GM21619 (cell line): ENCODE data around the gene KRTAP12-1.
"Not testable (repeated sequence)": the region's sequence is repeated elsewhere in the genome, so short reads cannot be mapped to it uniquely, and the experiment has no call there.

Source experiments
- ATAC-seq: cut with Tn5 transposase; IDR thresholded peaks from one replicate; pipeline ENCODE4 v1.9.1; 2021; ENCODE audit not compliant: unreplicated experiment

The KRTAP12-1 gene

DNA sequence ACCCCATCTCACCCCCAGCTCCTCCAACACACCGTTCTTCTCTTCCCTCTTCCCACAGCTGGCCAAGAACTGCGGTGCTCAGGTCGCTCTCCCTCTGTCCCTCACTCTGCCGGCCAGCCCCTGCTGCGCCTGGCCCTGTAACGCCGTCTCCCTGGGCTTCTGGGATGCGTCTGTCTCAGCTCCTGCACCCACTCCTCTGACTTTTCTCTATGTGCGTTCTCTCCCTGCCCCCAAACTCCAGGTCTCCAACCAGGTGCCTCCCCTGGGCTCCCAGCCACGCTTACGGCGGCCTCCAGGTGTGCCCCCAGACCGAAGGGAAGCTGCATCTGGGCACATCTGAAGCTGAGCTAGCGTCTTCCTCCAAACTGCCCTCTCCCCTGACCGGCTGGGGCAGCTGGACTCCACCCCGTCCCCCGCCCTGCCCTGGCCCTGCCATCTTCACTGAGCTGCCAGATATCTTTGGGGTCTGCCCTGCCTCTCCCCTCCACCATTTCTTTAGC, 17.6 kb upstream of the KRTAP12-1 start:
- no peak for ATAC-seq

DNA sequence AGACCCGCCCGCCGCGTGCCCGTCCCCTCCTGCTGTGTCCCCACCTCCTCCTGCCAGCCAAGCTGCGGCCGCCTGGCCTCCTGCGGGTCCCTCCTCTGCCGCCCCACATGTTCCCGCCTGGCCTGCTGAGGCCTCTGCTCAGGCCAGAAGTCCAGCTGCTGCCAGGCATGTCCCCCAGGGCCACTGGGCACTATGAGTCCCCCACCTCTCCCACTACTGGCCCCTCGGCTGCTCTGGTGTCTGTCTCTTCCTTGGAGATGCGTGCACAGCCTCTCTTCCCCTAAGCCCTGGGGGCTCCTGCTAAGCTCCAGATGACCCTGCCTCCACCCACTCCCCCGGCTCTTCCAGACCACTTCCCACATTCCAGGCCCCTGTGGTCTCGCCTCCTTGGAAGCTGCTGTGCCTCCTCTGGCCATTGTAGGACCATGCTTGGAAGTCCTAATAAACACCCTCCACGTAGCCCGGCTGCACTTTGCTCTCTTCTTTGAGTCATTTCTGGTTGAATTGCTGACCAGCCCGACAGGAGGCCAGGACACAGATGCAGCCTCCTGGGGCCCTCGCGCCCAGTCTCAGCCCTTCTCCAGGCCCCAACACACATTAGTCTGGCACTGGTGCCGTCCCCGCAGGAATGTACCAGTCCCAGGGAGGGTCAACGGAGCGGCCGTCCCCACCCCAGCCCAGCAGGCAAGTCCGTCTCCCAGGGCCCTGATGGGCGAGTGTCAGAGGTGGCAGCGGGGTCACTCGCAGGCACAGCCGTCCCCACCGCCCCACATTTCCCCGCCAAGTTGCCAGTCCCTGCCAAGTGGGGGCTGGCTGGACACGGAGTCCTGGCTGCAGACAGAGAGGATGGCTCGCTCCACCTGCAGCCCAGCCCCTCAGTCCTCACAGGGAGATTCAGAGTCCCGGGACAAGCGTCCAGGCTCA, 16.1 kb upstream of the KRTAP12-1 start:
- ATAC-seq = no peak

DNA sequence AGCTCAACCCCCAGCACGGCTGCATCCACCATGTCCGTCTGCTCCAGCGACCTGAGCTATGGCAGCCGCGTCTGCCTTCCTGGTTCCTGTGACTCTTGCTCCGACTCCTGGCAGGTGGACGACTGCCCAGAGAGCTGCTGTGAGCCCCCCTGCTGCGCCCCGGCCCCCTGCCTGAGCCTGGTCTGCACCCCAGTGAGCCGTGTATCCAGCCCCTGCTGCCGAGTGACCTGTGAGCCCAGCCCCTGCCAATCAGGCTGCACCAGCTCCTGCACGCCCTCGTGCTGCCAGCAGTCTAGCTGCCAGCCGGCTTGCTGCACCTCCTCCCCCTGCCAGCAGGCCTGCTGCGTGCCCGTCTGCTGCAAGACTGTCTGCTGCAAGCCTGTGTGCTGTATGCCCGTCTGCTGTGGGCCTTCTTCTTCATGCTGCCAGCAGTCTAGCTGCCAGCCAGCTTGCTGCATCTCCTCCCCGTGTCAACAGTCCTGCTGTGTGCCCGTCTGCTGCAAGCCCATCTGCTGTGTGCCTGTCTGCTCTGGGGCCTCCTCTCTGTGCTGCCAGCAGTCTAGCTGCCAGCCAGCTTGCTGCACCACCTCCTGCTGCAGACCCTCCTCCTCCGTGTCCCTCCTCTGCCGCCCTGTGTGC, 15.3 kb upstream of the KRTAP12-1 start, which contains the start of gene KRTAP10-12:
KRTAP10-12 (plus strand) TSS at position 1 of the 639 bp plus-strand sequence; CDS start at position 31, 30 bp downstream.
- not testable (repeated sequence) for ATAC-seq

DNA sequence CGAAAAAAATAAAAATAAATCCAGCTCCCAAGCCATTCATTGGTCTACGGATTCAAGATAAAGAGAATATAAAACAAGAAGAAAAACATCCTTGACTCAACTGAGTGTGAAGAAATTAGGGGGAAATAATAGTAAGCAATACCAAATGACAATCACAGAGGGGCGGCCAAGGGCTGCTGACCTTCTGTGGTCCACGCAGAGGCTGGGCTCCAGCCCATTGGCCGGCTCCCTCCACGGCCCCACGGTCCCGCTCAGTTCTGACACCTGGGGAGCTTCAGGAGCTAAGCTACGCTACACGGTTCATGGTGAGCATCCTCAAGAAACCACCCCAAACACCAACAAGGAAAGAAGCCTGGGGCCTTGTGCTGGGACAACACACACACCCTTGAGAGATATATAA, 14.6 kb upstream of the KRTAP12-1 start:
- ATAC-seq = no peak

DNA sequence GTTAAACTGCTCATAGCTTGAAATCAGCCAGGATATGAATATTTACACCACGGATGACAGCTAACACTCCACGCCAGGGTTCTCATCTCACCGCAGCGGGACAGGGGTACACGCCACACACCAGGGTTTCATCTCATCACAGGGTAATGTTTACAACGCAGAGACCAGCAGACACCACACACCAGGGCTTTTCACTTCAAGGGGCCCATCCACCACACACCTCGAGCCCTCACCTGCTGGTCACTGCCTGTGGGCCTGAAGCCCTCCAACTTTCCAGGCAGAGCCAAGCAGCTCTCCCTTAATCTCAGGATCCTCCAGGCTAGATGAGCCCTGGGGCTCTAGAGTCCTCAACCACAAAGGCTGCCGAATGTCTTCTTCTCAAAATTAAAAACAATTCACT, 13.7 kb upstream of the KRTAP12-1 start:
- ATAC-seq = no peak

DNA sequence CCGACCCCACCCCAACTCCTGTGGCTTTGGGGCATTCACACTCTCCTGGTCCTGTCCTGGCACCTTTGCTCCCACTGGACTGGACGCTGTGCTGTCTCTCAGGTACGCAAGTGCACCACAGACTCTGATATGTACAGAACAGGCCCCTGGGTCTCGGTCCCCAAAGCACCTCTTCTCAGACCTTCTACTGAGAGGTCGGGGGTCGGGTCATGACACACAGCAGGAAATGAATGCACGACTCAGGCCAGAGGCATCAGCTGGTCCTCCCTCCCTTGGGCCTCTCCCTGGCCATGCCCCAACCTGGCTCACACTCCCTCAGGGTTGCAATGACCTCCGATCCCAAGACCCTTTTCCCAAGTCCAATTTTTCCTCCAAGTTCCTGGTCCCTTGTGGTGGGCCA, 13.2 kb upstream of the KRTAP12-1 start:
- no peak for ATAC-seq

DNA sequence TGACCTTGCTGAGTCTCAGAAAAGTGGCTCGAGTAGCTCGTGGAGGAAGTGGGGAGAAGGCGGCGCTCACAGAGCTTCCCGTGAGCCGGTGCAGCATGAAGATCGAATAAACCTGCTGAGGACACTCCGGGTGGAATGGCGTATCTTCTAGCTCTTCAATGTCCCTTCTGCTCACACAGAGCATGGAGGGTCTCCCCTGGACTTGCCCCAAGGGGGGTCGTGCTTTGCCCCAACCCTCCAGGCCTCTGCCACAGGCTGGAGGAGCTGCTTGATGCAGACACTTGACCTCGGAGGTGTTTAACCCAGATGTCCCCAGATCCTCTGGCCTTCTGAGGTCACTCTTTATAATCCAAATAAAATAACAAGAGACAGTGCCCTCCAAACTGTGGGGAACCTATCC, 12.8 kb upstream of the KRTAP12-1 start:
- no peak for ATAC-seq

DNA sequence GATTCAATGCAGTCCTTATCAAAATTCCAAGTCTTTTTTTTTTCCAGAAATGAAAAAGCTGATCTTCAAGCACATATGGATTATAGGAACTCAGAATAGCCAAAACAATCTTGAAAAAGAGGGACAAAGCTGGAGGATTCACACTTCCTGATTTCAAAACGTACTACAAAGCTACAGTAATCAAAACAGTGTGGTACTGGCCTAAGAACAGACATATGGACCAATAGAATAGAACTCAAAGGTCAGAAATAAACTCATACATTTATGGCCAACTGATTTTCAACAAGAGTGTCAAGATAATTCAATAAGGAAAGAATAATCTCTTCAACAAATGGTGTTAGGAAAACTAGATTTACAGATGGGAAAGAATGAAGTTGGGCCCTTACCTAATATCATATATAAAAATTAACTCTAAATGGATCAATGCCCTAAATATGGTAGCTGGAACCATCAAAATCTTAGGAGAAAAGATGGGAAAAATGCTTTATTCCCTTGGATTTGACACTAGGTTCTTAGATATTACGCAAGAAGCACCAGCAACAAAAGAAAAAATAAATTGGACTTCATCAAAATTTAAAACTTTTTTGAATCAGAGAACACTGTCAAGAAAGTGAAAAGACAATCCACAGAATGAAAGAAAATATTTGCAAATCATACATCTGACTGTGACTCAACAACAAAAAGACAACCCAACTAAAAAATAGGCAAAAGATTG, 11.0 kb upstream of the KRTAP12-1 start:
- ATAC-seq = no peak

DNA sequence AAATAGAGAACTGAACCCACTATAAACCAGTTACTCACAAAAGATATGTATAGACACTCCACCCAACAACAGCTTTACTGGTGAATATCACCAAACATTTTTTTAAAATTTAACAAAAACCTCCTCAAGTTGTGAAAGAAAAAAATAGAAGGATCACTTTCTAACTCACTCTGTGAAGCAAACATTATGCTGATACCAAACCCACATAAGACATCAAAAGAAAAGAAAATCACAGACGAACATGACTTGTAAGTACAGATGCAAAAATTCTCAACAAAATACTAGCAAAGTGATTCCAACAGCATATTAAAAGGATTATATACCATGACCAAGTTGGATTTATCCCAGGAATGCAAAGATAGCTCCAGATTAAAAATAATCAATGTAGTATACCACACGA, 9.7 kb upstream of the KRTAP12-1 start:
- no peak for ATAC-seq

DNA sequence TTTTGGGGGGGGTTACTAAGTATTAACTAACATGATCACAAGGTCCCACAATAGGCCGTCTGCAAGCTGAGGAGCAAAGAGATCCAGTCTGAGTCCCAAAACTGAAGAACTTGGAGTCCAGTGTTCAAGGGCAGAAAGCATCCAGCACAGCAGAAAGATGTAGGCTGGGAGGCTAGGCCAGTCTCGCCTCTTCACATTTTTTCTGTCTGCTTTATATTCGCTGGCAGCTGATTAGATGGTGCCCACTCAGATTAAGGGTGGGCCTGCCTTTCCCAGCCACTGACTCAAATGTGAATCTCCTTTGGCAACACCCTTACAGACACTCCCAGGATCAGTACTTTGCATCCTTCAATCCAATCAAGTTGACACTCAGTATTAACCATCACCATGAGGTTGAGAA, 7.8 kb upstream of the KRTAP12-1 start:
- ATAC-seq = not testable (repeated sequence)

DNA sequence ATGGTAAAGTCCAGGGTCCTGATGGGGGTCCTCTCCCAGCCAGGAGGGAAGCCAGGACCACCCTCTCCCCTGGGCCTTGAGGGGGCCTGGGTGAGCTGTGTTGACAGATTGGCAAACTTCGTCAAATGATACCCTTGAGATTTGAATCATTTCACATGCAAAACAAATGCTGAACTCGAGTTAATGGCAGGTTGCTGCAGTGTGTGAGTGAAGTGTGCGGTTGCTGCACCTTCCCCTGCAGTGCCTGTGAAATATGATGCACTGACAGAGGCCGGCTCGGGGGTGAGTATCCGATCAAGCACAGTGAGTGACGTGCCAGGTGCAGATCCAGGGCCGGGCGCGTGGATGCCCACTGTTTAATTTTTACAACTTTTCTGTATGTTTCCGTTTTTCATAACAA, 5.7 kb upstream of the KRTAP12-1 start:
- no peak for ATAC-seq

DNA sequence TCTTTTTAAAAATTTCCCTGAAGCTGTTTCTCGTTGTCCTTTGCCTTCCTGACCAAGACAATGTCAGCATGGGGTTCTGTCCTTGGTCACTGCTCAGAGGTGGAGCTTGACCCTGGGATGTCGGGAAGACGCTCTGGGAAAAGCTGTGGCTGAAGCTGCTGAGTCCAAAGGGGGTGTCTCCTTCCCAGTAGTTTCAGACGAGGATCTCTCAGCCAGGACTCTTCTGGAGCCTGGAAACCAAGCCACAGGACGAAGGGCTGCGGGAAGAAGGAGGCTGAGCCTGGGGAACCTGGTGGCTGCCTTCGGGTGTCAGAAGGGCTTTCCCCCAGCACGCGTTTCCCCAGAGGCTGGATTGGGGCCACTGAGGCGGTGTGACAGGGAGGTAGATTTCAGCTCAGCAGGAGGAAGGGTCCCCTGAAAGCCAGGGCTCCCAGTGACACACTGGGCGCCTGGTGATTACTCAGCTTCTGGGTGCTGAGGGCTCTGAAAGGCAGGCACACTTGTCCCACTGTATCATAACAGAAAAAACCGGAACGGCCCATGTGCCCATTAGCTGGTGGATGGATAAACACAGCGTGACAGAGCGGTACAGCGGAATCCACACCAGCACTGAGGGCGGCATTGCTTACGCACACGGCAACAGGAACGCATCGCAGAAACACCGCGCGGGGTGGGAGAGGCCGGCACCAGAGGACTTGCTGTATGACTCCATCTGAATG, 5.0 kb upstream of the KRTAP12-1 start:
- no peak for ATAC-seq

DNA sequence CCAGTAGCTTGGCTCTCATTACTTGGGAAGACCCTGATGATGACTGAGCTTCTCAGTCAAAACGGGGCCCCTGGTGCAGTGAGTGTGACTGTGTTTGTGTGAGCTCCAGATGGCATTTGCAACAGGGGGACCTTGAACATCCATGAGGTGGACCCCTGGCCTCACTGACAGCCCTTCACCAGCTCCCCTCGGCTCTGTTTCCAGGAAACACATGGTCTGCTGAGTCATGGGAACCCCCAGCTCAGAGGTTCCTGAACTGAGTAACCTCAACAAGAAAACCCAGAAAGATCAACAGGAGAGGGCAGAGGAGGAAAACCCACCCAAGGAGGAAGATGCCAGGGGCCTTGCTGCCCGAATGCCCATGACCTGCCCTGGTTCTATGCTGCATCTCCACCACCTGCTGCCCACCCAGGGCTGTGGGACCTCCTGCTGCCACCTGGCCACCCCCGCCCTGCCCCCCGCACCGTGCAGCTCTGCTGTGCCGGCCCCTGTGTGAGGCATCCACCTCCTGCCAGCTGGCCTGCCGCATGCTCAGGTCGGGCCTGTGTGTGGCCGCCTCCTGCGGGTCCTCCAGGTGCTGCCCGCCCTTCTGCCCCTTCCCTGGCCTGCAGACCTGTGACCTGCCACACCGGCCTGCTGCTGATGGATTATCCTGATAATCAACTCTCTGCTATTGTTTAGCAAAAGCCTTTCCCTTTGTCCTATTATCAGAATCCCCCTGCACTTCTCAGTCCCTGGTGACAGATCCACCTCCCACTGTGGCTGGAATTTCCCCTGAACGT, 4.2 kb upstream of the KRTAP12-1 start:
- ATAC-seq = no peak

DNA sequence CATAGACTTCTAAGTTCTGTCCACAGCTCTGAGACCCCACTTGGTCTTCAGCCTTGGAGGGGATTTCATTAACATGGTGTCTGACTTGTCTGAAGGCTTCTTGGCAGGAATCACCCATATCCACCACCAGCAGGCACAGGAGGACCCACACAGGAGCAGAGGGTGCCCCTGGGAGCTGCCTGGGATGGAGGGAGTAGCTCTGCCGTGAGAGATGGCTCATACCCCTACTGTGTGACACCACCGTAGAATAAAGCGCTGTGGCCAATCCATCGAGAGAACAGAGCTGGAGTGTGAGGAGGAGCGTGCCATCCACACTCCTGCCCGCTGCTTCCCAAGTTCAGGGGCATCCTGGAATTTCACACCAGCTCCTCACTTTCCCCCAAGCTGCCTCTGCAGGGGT, 3.1 kb upstream of the KRTAP12-1 start:
- ATAC-seq = not testable (repeated sequence)

DNA sequence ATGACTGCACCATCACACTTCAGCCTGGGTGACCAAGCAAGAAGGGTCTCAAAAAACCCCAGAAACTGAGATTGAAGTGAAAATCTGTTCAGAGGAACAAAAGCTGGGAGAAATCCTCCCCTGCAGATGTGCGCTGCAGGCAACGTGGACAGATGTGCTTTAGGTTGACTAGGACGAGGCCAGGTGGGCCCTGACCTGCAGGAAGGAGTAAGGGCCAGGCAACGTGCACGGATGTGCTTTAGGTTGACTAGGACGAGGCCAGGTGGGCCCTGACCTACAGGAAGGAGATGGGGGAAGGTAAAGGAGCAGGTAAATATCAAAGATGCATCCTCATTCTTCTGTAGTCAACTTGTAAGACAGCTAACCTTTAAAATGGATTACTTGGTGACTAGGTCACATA, 2.5 kb upstream of the KRTAP12-1 start:
- no peak for ATAC-seq

DNA sequence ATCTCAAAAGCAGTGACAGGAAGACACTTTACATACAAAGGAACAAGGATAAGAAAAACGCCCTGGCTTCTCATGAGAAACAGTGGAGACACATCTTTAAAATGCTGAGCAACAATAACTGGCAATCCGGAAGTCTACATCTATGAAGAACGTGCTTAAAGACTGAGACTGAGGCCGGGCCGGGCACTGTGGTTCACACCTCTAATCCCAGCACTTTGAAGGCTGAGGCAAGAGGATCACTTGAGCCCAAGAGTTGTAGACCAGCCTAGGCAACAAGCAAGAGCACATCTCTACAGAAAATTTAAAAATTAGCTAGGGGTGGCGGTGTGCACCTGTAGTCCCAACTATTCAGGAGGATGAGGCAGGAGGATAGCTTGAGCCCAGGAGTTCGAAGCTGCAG, 2.1 kb upstream of the KRTAP12-1 start:
- no peak for ATAC-seq

DNA sequence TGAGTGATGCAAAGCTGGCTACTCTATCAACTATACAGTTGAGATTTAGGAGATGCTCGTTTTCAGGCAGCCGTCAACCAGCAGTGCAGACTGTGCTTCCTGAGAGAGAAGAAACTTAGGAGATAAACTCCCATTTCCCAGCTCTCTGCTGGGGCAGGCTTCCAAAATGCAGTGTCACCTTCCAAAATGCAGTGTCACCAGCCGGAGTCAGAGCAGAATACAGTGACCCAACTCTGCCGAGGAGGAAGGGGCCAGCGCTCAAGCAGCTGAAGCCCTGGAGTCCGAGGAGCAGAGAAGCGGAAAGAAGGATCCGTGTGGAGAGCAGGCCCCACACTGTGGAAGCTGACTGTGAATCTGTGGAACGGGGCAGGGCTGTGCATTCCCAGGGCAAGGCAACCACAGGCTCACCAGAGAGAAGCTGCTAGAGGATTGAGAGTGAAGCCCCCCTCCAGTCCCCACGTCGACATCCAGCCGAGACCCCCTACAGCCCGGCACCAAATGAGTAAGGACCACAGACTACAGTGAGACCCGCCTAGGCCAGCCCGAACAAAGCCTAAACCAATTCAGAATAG, 703 bp upstream of the KRTAP12-1 start:
- ATAC-seq = no peak

DNA sequence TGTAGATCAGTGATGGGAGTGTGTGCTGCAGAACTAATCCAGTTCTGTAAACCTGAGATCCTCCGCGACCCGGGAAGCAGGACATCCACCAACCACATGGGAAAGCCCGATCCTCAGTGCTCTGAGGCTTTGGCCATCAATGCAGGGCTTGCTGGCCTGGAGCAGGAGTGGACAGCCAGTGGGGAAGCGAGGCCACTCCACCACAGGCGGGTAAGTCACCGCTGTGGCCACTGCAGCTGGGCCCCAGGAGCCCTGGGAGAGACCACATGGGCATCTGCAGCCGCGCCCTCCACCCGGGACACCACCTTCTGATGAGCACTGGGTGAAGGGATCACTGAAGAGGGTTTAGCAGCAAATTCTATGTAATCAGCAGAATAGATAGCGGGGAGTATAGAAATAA, 811 bp downstream of the KRTAP12-1 start:
- ATAC-seq = no peak

DNA sequence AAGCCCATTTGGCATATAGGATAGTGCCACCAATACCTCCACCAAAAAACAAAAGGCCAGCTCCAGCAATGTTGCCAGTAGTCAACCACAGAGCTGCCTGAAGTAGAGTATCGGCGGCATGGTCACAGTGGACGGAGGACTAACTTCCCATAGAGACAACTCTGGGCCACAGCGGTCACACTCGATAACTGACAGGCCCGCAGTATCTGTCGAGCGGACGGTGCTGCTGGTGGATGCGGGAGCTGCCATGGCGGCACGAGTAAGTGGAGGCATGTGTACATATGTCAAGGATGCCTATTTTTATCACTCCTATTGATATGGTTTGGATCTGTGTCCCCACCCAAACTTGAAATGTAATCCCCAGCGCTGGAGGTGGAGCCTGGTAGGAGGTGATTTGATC, 4.1 kb downstream of the KRTAP12-1 start:
- no peak for ATAC-seq

DNA sequence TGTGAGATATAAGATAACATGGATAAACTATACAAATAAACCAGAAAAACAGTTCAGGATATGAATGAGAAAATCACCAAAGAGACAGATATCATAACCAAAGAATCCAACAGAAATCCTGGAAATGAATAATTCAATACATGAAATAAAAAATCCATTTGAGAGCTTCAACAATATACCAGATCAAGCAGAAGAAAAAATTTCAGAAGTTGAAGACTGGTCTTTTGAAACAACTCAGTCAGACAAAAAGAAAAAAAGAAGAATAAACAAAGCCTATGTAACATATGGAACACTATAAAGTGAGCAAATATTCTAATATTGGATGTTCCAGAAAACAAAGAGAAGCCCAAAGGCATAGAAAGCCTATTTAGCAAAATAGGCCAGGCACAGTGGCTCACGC, 10.1 kb downstream of the KRTAP12-1 start:
- ATAC-seq = no peak
